GM23248 (cell line): Measurements from ENCODE around the gene MEAK7. TPM values are rescaled to one million over a fixed set of nuclear protein-coding genes. Genes with fewer than 3 reads are reported as not detected.

ENCODE experiments used
- DNase-seq: peaks from one replicate; pipeline ENCODE4 v3.0.0-alpha.2; 2015
- H2AFZ ChIP-seq: fragments of 200-600 bp; sonication (generic); 2 replicates; pipeline ENCODE4 v1.6.1; 2016; ENCODE audit warnings: antibody characterized with exemption
- H3F3A ChIP-seq: fragments of 200-600 bp; sonication (generic); 2 replicates; pipeline ENCODE4 v1.6.1; 2016; ENCODE audit warnings: mild to moderate bottlenecking, antibody characterized with exemption, mixed run types; ENCODE audit not compliant: insufficient read depth
- H3K27ac ChIP-seq: fragments of 200-600 bp; sonication (generic); 2 replicates; pipeline ENCODE4 v1.5.1; 2016; ENCODE audit warnings: mild to moderate bottlenecking
- H3K27me3 ChIP-seq: fragments of 200-600 bp; sonication (generic); replicated peaks from 2 replicates; pipeline ENCODE4 v1.6.1; 2016; ENCODE audit warnings: mild to moderate bottlenecking; ENCODE audit not compliant: insufficient read depth
- H3K36me3 ChIP-seq: fragments of 200-600 bp; sonication (generic); 2 replicates; pipeline ENCODE4 v1.6.1; 2016; ENCODE audit warnings: low read depth, mild to moderate bottlenecking
- H3K4me1 ChIP-seq: fragments of 200-600 bp; sonication (generic); 2 replicates; pipeline ENCODE4 v1.6.1; 2016; ENCODE audit warnings: mild to moderate bottlenecking; ENCODE audit not compliant: insufficient read depth
- H3K4me2 ChIP-seq: fragments of 200-600 bp; sonication (generic); one replicate; pipeline ENCODE4 v1.6.1; 2016; ENCODE audit warnings: mild to moderate bottlenecking; ENCODE audit not compliant: unreplicated experiment
- H3K4me3 ChIP-seq: fragments of 200-600 bp; sonication (generic); 2 replicates; pipeline ENCODE4 v1.5.1; 2016; ENCODE audit warnings: mild to moderate bottlenecking
- H3K79me2 ChIP-seq: fragments of 200-600 bp; sonication (generic); 2 replicates; pipeline ENCODE4 v1.6.1; 2016; ENCODE audit warnings: mild to moderate bottlenecking; ENCODE audit not compliant: insufficient read depth
- H3K9ac ChIP-seq: fragments of 200-600 bp; sonication (generic); 2 replicates; pipeline ENCODE4 v1.6.1; 2016; ENCODE audit warnings: mild to moderate bottlenecking
- H3K9me2 ChIP-seq: fragments of 200-600 bp; sonication (generic); 2 replicates; pipeline ENCODE4 v1.6.1; 2016; ENCODE audit warnings: mixed run types, mild to moderate bottlenecking, moderate library complexity; ENCODE audit not compliant: insufficient read depth
- H3K9me3 ChIP-seq: fragments of 200-600 bp; sonication (generic); one replicate; pipeline ENCODE4 v1.6.1; 2017; ENCODE audit warnings: low read depth
- H4K20me1 ChIP-seq: fragments of 200-600 bp; sonication (generic); 2 replicates; pipeline ENCODE4 v1.6.0; 2016; ENCODE audit not compliant: insufficient read depth
- EZH2 ChIP-seq: fragments of 200-600 bp; sonication (generic); IDR thresholded peaks from 2 replicates; pipeline ENCODE4 v1.6.1; 2018; ENCODE audit warnings: antibody characterized with exemption, mild to moderate bottlenecking; ENCODE audit not compliant: insufficient read depth, poor library complexity, severe bottlenecking
- EZH2phosphoT487 ChIP-seq: fragments of 200-600 bp; sonication (generic); IDR thresholded peaks from 2 replicates; pipeline ENCODE4 v1.6.1; 2018; ENCODE audit warnings: antibody characterized with exemption, moderate library complexity, mild to moderate bottlenecking, low read depth; ENCODE audit not compliant: insufficient read depth
- WGBS, 2 experiments: methylation state at CpG; one replicate each; pipeline ENCODE4 v1.1.6; 2015 to 2017; ENCODE audit warnings: low lambda C conversion rate in 2 of 2, low coverage in 1 of 2; ENCODE audit errors: missing lambda C conversion rate in 2 of 2; 5-methylcytosine and 5-hydroxymethylcytosine counted together
- in situ Hi-C: fragments of 300-500 bp; cut with MboI; formaldehyde crosslinking; loops from 2 replicates; pipeline ENCODE4 v1.15.0; 2020
- polyA plus RNA-seq: library from polyadenylated mRNA; unstranded; fragments of >200 nt; fragmentation: Nextera tagmentation; extraction: Ambion mirVana; gene quantifications from 2 replicates; pipeline ENCODE4 v1.2.1, GENCODE V29; 2016
- total RNA-seq: library from RNA; depleted of rRNA; stranded (reverse); fragments of >200 nt; shearing (Covaris generic); gene quantifications from 2 replicates; pipeline ENCODE4 v1.2.3, GENCODE V29; 2014

MEAK7 gene
- total and polyA plus RNA-seq, 2 experiments from 2014 or later: 45.6 to 62.0 TPM

- no peak for DNase-seq
- no peaks in the 10 kb centered on the region for H3K36me3 ChIP-seq
- in situ Hi-C loops: no loop called here
- no peaks in the 10 kb centered on the region for H3K27me3 ChIP-seq
- H3K4me2 ChIP-seq: no peak overlapping the region
- no peak overlapping the region for H3K4me3 ChIP-seq
- H3K9me2 ChIP-seq: no peaks in the 10 kb centered on the region
- peaks cover under 1% of the 10 kb centered on the region for H3F3A ChIP-seq
- H3K9ac ChIP-seq: no peak overlapping the region
- H3K9me3 ChIP-seq: no peaks in the 10 kb centered on the region
- TF ChIP-seq EZH2 (no peak), EZH2phosphoT487 (no peak)
- no peaks in the 10 kb centered on the region for H4K20me1 ChIP-seq
- no peak overlapping the region for H2AFZ ChIP-seq
- no peak overlapping the region for H3K27ac ChIP-seq
- 98 to 99% methylated on average over 8 of the region's 8 CpGs for WGBS, 2 experiments
- H3K4me1 ChIP-seq: peaks cover 18% of the 10 kb centered on the region
- H3K79me2 ChIP-seq: peaks cover 10% of the 10 kb centered on the region
Observed at GRCh38 chr16:84508502-84508901, 4.0 kb upstream of the MEAK7 start.

GRCh38 chr16:84507011-84507982 lies 2.8 kb upstream of the MEAK7 start:
- in situ Hi-C loops: no loop called here
- WGBS, 2 experiments: 46 to 50% methylated on average over 27 of the region's 27 CpGs
- peak overlapping the region; percentile 43 for H3K4me3 ChIP-seq

GRCh38 chr16:84505249-84506187 lies 1.1 kb upstream of the MEAK7 start:
- Histone ChIP-seq H3K4me2 (peak overlapping the region; percentile 65), H3K4me3 (peak overlapping the region; percentile 53), H4K20me1 (no peaks in the 10 kb centered on the region), H3K9me2 (no peaks in the 10 kb centered on the region), H3K36me3 (peaks cover 3% of the 10 kb centered on the region; the same call in 1 of the 2 replicates), H3K79me2 (peaks cover 37% of the 10 kb centered on the region), H3K27ac (peak overlapping the region; percentile 86), H3K27me3 (no peaks in the 10 kb centered on the region), H2AFZ (peak overlapping the region; percentile 73), H3K9me3 (no peaks in the 10 kb centered on the region), H3F3A (peaks cover 10% of the 10 kb centered on the region), H3K4me1 (peaks cover 43% of the 10 kb centered on the region), H3K9ac (peak overlapping the region; percentile 96)
- DNase-seq: no peak
- in situ Hi-C loops: no loop called here
- WGBS, 2 experiments: 72% methylated on average over 33 of the region's 33 CpGs
- TF ChIP-seq EZH2phosphoT487: no peak
- no peak for TF ChIP-seq EZH2

More at GRCh38 chr16:84507011-84507982, 2.8 kb upstream of the MEAK7 start:
- Histone ChIP-seq H3K9ac (peak overlapping the region; percentile 26), H3K36me3 (no peaks in the 10 kb centered on the region), H3K27me3 (no peaks in the 10 kb centered on the region), H3K9me2 (no peaks in the 10 kb centered on the region), H3K9me3 (no peaks in the 10 kb centered on the region), H3K27ac (peak overlapping the region; percentile 16; the same call in 1 of the 2 replicates), H2AFZ (peak overlapping the region; percentile 89), H3K4me2 (peak overlapping the region; percentile 56), H3K4me1 (peaks cover 30% of the 10 kb centered on the region), H3F3A (peaks cover 10% of the 10 kb centered on the region), H3K79me2 (peaks cover 22% of the 10 kb centered on the region), H4K20me1 (no peaks in the 10 kb centered on the region)
- TF ChIP-seq EZH2phosphoT487 (no peak), EZH2 (no peak)
- peak; percentile 69 for DNase-seq
